Measurements from ENCODE around the gene TEPSIN. TPM values are rescaled to one million over a fixed set of nuclear protein-coding genes. Genes with fewer than 3 reads are reported as not detected.

The TEPSIN gene
- polyA plus RNA-seq, 1 donor (not counting 4 experiments of a cell fraction or from before 2014, with no cell fraction given): 7.1 TPM

DNA sequence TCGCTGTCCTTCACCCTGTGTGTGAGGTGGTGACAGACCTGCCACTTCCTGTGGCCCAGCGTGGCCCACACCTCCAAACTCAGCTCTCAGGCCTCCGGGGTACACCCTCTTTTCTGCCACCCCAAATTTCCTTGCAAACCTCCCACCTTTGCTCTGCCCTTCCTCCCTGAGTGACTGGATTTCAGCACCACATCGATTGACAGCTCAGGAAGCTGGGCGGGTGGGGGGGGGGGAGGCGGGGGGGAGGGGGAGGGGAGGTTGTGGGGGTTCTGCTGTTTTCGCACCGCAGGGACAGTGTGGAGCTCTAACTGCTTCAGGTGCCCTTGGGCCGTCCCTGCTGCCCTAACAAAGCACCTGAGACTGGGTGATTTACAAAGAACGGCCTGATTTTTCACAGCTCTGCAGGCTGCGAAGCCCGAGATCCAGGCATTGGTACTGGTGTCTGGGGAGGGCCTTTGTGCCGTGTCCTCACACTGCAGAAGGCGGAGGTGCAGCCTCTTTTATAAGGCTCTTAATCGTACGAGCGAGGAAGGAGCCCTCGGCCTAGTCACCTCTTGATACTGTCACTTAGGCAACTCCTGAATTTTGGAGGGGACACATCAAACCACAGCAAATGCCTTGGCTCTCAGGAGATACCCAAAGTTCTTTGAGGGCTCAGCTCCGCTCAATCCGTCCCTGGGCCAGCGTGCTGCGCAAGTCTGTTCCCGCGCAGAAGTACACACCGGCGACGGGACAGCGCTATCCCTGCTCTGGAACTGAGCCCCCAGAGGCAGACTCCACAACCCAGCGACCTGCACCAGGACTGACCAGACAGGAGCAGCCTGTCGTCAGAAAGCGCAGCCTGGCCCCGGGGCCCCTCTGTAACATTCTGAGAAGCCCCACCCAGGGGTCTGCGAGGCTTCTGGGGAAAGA lies 3.8 kb upstream of the TEPSIN start:
- FAIRE-seq: no peak
- no peak overlapping the region for H3K27ac ChIP-seq (ENCODE audit: control insufficient read depth, insufficient read depth, low read length)
- H3K27me3 ChIP-seq (ENCODE audit: control insufficient read depth, extremely low read depth, insufficient read depth, low read length): no peaks in the 10 kb centered on the region
- peaks cover 3 to 6% of the 10 kb centered on the region in 2 experiments for H3K36me3 ChIP-seq (ENCODE audit: control insufficient read depth in 2 of 2, extremely low read depth in 1 of 2, insufficient read depth in 2 of 2, low read length in 2 of 2)
- H3K4me2 ChIP-seq (ENCODE audit: control insufficient read depth, extremely low read depth, insufficient read depth, low read depth, low read length): no peak overlapping the region
- H3K9ac ChIP-seq (ENCODE audit: control insufficient read depth, extremely low read depth, insufficient read depth, low read length): no peak overlapping the region
- no peak overlapping the region for H2AFZ ChIP-seq (ENCODE audit: control insufficient read depth, low read length)
- H3K9me3 ChIP-seq (ENCODE audit: control insufficient read depth, low read depth, low read length): no peaks in the 10 kb centered on the region
- H3K4me1 ChIP-seq (ENCODE audit: control insufficient read depth, extremely low read depth, insufficient read depth, low read length): peaks cover 19% of the 10 kb centered on the region
- no peaks in the 10 kb centered on the region for H3K9me1 ChIP-seq (ENCODE audit: control insufficient read depth, extremely low read depth, insufficient read depth, low read length)
- H3K4me3 ChIP-seq (ENCODE audit: control insufficient read depth in 2 of 3, extremely low read depth in 1 of 3, insufficient read depth in 2 of 3, low read depth in 1 of 3, low read length in 3 of 3): no peak overlapping the region
- H4K20me1 ChIP-seq (ENCODE audit: control insufficient read depth, extremely low read depth, insufficient read depth, low read length): no peaks in the 10 kb centered on the region
- TF ChIP-seq EZH2 (IDR thresholded peaks at IDR 0.05; ENCODE audit: low read length): no peak
- TF ChIP-seq, protein P1, sequence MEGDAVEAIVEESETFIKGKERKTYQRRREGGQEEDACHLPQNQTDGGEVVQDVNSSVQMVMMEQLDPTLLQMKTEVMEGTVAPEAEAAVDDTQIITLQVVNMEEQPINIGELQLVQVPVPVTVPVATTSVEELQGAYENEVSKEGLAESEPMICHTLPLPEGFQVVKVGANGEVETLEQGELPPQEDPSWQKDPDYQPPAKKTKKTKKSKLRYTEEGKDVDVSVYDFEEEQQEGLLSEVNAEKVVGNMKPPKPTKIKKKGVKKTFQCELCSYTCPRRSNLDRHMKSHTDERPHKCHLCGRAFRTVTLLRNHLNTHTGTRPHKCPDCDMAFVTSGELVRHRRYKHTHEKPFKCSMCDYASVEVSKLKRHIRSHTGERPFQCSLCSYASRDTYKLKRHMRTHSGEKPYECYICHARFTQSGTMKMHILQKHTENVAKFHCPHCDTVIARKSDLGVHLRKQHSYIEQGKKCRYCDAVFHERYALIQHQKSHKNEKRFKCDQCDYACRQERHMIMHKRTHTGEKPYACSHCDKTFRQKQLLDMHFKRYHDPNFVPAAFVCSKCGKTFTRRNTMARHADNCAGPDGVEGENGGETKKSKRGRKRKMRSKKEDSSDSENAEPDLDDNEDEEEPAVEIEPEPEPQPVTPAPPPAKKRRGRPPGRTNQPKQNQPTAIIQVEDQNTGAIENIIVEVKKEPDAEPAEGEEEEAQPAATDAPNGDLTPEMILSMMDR (optimal IDR thresholded peaks at IDR 0.05 in 1 of 3, IDR thresholded peaks at IDR 0.05 in 1 of 3, conservative IDR thresholded peaks at IDR 0.05 in 1 of 3; ENCODE audit: extremely low read depth in 1 of 3, insufficient read depth in 2 of 3, low read length in 3 of 3): no peak
- dilution Hi-C loops (cut with MboI; ENCODE audit: extremely low pct_ligation_motif_present, low sequenced_read_pairs): no loop called here
- H3K79me2 ChIP-seq (ENCODE audit: control insufficient read depth, insufficient read depth, low read length): peaks cover 30% of the 10 kb centered on the region
- no peak for DNase-seq (ENCODE audit: low read depth, low spot score)

DNA sequence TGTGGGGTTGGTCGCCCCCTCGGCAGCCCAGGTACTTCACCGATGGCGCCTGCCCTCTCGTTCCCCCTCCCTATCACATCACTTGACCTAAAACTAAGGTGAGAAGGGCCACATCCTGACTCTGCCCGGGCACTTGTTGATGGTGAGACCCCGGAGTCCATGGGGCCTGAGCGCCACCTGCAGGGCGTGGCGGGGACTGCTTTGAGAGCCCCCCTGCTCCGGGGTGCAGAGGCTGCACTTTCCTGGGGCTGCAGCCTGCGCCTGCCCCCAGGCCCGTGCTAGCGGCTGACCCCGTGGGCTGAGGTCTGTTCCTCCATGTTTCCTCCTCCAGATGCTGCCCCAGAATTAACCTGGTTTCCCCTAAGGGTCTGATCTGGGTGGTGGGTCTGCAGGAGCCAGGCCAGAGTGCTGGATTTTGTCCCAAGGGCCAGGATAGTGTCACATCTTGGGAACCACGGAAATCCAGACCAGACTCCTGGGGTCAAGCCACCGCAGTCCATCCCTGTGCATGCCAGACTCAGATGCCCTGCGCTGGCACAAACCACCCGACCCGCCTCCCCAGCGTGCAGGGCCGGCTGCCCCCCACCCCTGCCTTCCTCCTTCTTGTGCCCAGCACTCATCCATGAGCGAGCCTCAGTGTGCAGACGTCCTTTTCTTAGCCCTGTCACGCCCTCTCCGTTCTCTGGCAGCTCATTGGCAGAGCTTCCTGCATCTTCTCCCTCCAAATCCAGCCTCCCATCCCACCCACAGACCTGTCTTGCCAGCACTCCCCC lies 3.0 kb upstream of the TEPSIN start:
- H3K27me3 ChIP-seq (ENCODE audit: control insufficient read depth, extremely low read depth, insufficient read depth, low read length): no peaks in the 10 kb centered on the region
- peaks cover 3 to 6% of the 10 kb centered on the region in 2 experiments for H3K36me3 ChIP-seq (ENCODE audit: control insufficient read depth in 2 of 2, extremely low read depth in 1 of 2, insufficient read depth in 2 of 2, low read length in 2 of 2)
- H3K4me1 ChIP-seq (ENCODE audit: control insufficient read depth, extremely low read depth, insufficient read depth, low read length): peaks cover 19% of the 10 kb centered on the region
- no peak overlapping the region for H2AFZ ChIP-seq (ENCODE audit: control insufficient read depth, low read length)
- TF ChIP-seq, protein P1 (optimal IDR thresholded peaks at IDR 0.05 in 1 of 3, IDR thresholded peaks at IDR 0.05 in 1 of 3, conservative IDR thresholded peaks at IDR 0.05 in 1 of 3; ENCODE audit: extremely low read depth in 1 of 3, insufficient read depth in 2 of 3, low read length in 3 of 3): peak; percentile 73 to 84 (median 74)
- TF ChIP-seq EZH2 (IDR thresholded peaks at IDR 0.05; ENCODE audit: low read length): no peak
- FAIRE-seq: no peak
- DNase-seq (ENCODE audit: low read depth, low spot score): no peak
- peaks cover 35% of the 10 kb centered on the region for H3K79me2 ChIP-seq (ENCODE audit: control insufficient read depth, insufficient read depth, low read length)
- no peaks in the 10 kb centered on the region for H3K9me3 ChIP-seq (ENCODE audit: control insufficient read depth, low read depth, low read length)
- H3K9me1 ChIP-seq (ENCODE audit: control insufficient read depth, extremely low read depth, insufficient read depth, low read length): no peaks in the 10 kb centered on the region
- H3K27ac ChIP-seq (ENCODE audit: control insufficient read depth, insufficient read depth, low read length): no peak overlapping the region
- no peak overlapping the region for H3K4me2 ChIP-seq (ENCODE audit: control insufficient read depth, extremely low read depth, insufficient read depth, low read depth, low read length)
- H3K4me3 ChIP-seq (ENCODE audit: control insufficient read depth in 2 of 3, extremely low read depth in 1 of 3, insufficient read depth in 2 of 3, low read depth in 1 of 3, low read length in 3 of 3): no peak overlapping the region
- dilution Hi-C loops (cut with MboI; ENCODE audit: extremely low pct_ligation_motif_present, low sequenced_read_pairs): no loop called here
- no peak overlapping the region for H3K9ac ChIP-seq (ENCODE audit: control insufficient read depth, extremely low read depth, insufficient read depth, low read length)
- H4K20me1 ChIP-seq (ENCODE audit: control insufficient read depth, extremely low read depth, insufficient read depth, low read length): no peaks in the 10 kb centered on the region
